Fibroblast of the conjunctiva (primary cell): ENCODE data around the gene ROBO3.

ENCODE experiments used
- DNase-seq: peaks from one replicate; pipeline ENCODE4 v3.0.0-alpha.2; 2010; ENCODE audit warnings: low read depth

Gene ROBO3

DNA sequence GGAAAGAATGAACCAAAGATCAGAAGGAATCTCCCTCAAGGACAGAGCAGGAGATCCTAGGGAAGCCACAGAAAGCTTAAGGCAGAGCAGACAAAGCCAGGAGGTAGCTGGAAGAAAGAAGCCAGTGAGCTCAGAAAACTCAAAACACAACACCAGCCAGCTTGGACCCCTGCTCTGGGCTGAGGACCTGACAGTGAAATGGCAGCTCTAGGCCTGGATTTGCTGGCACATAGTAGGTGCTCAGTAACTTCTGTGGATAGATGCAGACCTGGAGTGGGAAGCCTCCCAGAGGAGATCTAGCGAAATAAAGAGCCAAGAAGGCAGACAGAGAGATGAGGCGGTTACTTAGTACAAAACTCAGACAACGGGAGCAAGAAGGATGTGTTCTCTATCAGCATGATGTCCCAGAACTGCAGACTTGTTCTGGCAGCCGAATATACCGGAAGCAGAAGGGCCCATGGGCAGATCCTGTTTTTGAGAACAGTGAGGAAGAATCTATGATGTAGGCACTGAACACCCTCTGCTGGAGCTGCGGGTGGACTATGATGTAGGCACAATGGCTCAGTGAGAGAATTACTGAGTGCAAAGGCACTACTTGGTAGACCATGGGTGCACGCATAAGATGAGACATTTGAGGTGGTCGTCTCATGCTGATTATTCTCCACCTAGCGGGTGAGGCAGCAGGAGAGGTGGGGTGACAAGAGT lies 27.7 kb downstream of the ROBO3 start:
- DNase-seq = no peak

DNA sequence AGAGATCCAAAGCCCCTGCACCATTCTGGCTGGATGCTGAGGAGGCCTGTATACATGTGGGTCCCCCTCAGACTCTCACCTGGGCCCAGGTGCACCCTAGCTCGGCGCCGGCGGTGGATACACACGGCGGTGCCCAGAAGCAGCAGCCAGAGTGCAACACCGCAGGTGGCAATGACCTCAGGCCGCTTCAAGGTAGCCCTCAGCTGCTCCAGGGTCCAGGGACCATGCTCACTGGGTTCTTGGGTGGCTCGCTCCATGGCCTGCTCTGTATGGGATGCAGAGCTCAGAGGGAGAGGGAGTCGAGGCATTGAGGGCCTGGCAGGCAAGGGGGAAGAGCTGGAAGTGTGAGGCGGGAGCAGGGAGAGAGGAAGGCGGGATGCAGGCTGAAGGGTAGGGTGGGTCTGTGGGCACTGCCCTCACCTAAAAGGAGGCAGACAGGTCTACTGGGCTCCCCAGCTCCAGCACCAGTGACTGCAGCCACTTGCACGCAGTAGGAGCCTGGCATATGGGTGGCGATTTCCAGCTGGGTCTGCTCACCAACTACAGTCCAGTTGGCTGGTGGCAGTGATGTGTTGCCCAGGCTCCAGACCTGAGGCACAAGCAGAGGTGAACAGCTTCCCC lies 28.7 kb downstream of the ROBO3 start:
- no peak for DNase-seq

DNA sequence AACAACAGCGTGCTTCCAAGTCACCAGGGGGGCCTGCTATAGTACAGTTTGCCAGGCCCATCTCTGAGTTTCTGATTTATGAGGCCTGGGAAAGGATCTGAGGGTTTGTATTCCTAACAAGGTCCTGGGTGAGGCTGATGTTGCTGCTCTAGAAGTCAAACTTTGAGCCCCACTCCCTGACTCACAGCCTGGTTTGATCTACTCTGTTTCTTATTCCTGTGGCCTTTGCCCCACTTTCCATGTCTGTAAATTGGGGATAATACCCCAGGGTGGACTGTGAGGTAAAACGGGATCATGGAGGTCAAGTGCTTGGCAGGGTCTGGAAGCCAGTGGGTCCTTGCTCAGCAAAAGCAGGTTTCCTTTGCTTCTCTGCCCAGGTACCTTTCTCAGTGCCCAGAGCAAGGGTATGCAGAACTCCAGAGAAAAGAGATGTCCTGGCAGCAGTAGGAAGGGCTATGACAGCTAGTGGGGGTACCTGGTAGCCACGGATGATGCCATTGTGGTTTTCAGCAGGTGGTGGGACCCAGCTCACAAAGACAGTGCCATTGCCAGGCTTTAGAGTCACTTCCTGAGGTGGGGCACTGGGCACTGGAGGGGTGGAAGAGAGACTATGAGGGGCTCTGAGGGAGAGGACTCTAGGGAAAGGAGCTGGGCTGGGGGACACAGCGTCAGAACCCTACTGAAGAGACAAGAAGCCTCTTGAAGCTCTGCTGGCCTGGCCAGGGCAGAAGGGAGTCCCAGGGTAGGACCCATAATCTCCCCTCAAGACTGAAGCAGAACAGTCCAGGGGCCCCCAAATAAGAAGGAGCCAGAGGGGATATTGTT lies 29.6 kb downstream of the ROBO3 start:
- no peak for DNase-seq

DNA sequence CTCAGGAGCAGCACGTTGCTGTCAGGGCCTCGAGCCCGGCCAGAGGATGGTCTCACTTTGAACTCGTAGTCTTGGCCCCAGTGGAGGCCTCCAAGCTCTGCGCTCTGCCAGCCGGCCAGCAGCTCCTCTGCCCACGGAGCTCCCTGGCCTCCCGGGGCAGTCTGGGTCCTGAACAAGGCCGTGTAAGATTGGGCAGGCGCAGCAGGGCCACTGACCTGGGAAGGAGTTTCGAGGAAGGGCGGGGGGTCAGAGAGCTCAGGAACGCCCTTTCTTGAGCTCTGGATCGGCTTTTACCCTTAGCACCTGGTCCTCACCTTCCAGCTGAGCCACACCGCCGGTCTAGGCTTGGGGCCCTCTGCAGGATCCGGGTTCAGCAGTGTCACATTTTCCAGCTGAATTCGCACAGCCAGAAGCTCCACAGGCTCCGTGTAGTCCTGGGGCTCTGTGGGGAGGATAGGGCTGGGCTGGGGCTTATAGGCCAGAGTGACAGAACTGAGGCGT lies 30.3 kb downstream of the ROBO3 start:
- no peak for DNase-seq

DNA sequence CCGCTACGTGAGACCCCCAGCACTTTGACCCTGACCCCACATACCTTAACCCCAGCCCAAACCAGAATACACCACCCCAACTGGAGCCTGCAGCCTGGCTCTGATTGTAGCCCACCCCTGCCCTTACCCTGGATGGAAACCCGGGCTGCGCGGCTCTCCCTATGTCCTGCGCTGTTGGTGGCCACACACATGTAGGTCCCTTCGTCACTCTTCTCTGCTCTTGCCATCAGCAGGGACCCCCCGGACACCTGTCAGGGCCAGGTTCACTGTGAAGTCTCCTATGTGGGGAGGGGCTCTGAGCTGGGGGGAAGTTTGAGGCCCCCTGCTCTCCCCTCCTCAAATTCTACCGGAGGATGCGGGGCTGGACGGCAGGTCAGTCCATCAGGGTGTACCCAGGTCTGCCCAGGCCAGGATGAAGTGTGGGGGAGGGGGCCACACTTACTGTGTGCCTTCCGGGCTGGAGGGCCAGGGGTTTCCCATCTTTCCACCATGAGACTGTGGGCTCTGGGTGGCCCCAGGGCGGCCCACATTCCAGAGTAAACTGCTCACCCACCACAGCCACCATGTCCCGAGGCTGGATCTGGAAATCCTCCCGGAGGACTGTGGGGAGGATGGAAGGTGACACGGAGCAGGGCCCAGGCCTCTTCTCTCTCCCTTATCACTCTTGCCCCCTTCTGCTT lies 31.0 kb downstream of the ROBO3 start:
- DNase-seq = no peak

DNA sequence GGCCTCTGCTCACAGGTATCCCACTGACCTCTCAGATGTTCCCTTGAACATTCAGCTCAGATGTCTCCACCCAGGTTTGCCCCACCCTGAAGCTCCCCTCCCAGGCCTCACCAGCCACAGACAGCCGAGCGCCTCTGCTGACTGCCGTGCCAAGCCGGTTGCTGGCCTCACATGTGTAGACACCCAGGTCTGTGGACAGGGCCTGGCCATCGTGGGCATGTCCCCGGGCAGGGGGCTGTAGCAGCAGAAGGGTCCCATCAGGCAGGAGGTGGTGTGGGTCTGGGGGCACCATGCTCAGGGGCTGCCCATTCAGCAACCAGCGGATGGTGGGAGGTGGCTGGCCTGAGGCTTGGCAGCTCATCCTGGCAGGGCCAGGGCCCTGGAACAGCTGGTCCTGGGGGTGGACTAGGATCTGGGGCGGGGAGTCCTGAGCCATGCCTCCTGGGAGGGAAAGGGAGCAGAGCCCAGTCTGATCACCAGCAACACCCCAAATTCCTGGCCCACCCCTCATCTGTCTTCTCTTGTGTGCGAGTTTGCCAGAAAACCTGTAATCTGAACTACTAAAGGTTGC lies 31.7 kb downstream of the ROBO3 start:
- peak; percentile 51 for DNase-seq

DNA sequence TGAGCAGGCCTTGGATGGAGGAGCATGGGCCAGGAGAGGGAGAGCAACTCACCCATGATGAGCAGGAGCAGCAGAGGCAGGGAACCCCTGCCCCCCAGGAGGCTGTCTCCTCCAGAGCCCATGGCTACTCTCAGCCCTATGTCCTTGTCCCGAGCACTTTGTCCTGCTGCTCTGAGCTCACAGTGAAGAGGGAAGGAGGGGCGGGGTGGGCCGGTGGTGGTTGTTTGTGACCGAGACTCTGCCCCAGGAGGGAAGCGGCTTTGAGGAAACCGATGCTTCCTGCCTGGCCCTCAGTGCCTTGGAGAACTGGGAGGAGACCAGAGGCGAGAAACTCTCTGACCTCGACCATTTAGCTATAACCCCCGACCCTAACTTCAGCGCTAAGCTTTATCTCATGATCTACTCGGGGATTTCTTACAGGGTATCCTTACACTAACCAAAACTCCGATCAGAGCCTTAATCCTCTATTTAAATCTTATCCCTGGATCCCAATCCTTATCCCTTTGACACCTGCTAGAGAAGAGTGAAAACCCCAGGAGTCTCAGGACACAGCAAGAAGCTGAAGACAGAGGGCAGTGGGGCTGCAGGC lies 32.5 kb downstream of the ROBO3 start, which contains the start of gene ROBO4:
TSS of gene ROBO4 (minus strand) at position 192 of the 589 bp plus-strand sequence. CDS start at position 122, 70 bp downstream.
- no peak for DNase-seq

DNA sequence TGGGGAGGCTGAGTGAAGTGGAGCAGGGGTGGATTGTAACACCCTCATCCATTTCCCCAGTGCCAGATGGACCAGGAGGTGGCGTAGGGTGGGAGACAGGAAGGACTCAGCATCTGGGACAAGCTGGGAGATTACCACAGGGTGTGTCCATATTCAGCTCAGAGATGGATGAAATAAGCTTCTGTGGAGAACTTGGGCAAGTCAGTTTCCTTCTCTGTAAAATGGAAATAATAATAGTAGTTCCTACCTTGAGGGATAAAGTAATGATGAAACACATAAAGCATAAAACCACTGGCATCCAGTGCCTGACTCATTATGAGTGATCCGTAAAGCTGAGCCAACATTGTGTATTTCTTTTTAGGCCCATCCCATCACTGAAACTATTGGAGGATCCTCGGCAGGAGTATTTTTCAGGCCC lies 33.0 kb downstream of the ROBO3 start:
- DNase-seq = peak; percentile 87

DNA sequence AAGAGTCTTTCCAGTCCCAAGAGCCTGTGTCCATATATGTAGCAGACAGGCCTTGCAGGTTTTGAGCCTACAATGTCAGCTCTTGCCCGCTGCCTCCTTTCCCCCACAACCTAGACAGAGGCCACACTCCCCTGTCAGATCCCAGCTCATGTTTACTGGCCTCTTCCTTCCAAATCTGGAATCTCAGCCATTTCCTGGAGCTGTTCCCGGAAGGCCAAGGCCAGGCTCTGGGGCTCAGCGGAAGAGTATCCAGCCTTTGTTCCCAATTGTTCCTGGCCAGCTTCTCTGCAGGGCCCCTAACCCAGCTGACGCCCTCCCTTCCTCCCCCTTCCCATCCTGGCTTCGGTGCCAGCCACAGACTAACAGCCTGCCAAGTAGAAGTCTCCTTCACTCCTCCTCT lies 33.5 kb downstream of the ROBO3 start:
- peak; percentile 64 for DNase-seq

DNA sequence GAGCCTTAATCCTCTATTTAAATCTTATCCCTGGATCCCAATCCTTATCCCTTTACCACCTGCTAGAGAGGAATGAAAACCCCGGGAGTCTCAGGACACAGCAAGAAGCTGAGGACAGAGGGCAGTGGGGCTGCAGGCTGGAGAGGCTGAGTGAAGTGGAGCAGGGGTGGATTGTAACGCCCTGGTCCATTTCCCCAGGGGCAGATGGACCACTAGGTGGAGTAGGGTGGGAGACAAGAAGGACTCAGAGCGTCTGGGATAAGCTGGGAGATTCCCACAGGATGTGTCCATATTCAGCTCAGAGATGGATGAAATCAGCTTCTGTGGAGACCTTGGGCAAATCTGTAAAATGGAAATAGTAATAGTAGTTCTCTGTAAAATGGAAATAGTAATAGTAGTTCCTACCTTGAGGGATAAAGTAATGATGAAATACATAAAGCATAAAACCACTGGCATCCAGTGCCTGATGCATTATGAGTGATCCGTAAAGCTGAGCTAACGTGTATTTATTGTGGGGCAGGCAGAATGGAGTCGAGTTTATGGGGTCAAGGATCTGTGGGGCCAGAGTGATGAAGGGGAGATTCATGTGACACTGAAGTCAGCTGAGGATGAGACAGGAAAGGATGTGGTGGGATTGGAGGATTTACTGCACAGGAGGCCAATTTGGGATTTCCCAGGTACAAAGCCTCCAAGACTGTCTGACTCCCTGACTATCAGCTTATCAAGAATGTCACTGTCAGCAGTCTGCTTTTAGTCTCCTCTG lies 34.3 kb downstream of the ROBO3 start:
- DNase-seq = no peak

DNA sequence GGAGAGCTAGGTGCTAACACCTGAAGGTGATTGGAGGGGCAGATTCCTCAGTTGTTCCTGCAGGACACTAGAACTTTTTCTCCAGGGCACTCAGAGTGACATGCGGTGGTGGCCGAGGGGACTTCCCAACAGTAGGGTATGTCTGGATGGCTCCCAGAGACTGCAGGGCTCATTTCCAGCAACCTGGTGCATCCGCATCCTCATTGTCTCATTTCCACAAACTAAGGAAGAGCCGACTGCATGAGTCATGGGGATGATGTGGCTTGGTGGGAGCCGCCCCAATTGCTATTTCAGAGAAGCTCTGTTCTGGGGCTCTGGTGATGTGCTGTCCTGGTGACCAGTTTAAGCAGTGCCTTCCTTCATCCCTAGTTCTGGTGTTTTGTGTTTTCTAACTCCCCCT lies 35.2 kb downstream of the ROBO3 start:
- DNase-seq = peak; percentile 75

DNA sequence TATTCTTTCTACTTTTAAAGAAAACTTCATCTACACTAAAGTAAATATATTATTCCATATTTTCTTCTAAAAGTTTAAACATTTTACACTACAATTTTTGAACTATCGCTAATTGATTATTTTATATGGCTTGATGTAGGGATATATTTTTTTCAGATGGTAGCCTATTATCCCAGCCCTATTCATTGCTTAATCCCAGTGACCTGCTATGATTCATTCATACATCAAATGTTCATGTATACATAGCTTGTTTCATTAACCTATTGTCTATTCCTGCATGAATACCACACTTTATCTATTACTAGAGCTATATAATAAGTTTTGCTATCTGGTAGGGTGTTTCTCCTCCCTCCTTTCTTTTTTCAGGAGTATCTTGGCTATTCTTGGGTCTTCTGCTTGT lies 37.4 kb downstream of the ROBO3 start:
- no peak for DNase-seq

DNA sequence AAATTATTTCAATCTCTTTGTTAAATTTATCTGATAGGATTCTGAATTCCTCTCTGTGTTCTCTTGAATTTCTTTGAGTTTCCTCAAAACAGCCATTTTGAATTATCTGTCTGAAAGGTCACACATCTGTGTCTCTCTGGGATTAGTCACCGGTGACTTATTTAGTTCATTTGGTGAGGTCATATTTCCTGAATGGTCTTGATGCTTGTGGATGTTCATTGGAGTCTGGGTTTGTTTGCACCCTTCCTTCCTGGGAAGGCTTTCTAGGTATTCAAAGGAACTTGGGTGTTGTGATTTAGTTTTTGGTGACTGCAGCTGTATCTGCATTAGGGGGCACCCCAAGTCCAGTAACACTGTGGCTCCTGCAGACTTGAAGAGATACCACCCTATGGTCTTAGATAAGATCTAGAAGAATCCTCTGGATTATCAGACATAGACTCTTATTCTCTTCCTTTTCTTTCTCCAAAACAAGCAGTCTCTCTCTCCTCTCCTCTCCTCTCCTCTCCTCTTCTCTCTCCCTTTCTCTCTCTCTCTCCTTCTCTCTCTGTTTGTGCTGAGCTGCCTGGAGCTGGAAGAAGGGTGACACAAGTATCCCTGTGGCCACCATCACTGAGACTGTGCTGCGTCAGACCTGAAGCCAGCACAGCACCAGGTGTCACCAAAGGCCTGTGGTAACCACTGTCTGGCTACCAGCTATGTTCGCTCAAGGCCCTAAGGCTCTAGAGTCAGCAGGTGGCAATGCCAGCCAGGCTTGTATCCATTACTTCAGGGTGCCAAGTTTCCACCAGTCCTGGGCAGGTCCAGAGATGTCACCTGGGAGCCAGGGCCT lies 50.5 kb downstream of the ROBO3 start:
- DNase-seq = no peak

DNA sequence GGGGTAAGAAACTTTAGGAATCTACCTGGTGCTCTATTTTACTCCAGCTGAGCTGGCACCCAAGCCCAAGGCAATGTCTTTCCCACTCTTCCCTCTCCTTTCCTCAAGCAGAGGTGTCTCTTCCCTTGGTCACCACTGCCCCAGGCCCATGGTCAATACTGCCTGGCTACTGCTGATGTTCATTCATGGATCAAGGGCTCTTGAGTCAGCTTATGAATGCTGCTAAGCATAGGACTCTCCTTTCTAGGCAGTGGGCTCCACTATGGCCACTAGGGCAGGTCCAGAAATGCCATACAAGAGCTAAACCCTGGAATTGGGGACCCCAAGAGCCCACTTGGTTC lies 51.1 kb downstream of the ROBO3 start:
- no peak for DNase-seq

DNA sequence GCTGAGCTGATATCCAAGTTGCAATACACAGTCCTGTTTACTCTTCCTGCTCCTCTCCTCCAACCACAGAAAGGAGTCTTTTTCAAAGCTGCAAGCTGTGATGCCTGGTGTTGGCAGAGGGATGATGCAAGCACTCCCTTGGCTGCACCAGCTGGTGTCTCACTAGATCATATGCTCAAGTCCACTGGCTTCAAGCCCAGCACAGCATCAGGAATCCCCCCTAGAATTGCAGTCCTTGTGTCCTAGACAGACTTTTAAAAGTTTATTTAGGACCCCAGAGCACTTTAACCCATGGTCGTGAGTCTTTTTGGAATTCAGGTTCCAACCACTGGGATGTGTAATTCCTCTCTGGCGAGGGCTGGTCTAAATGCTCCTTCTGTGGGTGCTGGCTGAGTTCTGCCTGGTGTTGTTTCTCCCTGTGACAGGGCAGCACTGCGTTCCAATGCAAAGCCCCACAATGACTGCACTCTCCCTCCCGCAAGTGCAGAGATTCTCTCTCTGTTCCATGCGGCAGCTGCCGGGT lies 51.9 kb downstream of the ROBO3 start:
- DNase-seq = peak; percentile 67

DNA sequence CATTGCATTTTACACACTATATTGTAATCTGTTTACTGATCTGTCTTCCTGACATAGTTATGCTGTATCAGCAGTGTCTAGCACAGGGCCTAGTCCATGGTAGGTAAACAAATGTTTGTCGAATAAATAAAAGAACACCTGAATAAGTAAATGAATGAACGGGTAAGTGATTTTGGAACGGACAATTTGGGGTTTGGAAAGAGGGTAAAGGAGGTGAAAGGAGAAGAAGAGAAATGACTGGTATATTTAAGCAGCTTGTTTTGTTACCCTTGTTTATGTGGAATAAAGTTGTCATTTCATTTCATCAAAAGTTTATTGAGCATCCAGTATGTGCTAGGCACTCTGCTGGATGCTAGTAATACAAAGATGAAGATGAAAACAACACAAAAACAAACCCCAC lies 53.7 kb downstream of the ROBO3 start, which contains the start of gene HEPN1:
TSS of gene HEPN1 (plus strand) at position 301 of the 400 bp plus-strand sequence.
- DNase-seq = no peak

DNA sequence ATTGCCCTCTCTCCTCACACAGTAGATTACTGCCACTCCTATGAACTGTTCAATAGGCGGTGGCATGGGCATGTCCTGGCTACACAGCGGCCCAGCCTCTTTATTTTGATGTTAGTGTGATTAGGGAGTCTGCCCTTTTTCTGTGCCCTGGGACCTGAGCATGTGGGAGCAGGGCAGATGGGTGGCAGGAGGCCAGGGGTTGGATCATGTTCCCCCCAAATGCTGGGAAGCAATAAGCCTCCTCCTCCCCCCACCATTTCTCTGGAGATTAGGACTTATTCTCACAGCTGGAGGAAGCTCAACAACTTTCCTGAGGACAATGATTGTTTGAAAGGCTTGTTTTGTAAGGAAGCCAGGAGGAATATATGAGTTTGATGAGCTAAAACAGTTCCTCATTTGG lies 54.7 kb downstream of the ROBO3 start:
- DNase-seq = no peak

DNA sequence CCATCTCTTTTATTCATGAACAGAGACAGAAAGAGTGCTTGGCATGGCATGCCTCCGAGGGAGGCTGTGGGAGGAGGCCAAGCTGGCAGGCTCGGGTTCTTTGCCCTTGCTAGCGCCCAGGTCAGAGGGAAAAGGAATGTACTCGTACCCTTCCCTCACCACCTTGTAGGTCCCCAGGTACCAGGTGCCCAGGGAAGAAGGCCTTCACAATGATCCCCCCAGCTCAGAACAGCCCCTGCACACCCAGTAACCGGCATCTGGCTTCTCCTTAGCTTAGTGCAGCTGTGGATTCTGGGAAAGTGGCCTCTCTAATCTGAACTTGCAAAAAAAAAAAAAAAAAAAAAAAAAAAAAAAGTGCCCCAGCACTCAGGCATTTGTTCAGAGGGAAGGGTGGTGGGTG lies 55.1 kb downstream of the ROBO3 start:
- no peak for DNase-seq

DNA sequence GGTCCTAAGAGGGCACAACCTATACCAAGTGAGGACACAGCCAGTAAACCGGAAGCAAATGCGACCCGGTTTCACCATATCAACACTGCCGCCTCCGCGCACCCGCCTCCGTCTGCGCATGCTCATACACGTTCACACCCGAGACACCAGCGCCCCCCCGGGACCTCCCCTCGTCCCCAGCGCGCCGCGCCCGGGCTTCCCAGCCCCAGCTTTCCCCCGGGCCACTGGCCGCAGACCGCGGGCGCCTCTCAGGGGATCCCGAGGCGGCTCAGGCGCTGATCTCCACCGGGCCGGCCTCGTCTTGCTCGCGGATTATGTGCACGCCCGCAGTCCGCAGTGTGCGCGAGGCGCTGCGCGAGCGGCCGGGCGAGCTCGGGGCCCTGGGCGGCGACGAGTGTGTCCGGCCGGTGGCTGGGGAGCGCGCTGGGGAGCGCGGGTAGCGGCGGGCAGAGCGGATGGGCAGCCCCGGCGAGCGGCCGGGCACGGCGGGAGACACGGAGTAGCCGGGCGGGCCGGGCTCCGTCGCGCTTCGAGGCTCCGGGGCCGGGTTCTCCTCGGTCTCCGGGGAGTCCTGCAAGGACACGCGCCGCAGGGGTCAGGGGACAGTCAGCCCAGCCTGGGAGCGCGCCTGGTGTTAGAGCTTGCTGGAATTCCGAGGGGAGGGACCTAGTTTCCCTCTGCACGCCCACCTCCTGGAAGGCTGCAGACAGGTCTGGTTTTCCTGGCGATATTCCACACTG lies 55.8 kb downstream of the ROBO3 start:
- DNase-seq = peak; percentile 34
